ENCODE measurements around the gene KBTBD4.

The KBTBD4 gene

GRCh38 chr11:47603295-47603694 is 24.5 kb upstream of the KBTBD4 start:
- H3K4me3 ChIP-seq (ENCODE audit: low read depth, low read length) = no peak overlapping the region
- in situ Hi-C loops (cut with HindIII; ENCODE audit: low sequenced_read_pairs) = no loop called here
- no peak for DNase-seq (ENCODE audit: low read depth)
- TF ChIP-seq, protein P1, sequence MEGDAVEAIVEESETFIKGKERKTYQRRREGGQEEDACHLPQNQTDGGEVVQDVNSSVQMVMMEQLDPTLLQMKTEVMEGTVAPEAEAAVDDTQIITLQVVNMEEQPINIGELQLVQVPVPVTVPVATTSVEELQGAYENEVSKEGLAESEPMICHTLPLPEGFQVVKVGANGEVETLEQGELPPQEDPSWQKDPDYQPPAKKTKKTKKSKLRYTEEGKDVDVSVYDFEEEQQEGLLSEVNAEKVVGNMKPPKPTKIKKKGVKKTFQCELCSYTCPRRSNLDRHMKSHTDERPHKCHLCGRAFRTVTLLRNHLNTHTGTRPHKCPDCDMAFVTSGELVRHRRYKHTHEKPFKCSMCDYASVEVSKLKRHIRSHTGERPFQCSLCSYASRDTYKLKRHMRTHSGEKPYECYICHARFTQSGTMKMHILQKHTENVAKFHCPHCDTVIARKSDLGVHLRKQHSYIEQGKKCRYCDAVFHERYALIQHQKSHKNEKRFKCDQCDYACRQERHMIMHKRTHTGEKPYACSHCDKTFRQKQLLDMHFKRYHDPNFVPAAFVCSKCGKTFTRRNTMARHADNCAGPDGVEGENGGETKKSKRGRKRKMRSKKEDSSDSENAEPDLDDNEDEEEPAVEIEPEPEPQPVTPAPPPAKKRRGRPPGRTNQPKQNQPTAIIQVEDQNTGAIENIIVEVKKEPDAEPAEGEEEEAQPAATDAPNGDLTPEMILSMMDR (IDR thresholded peaks at IDR 0.05; ENCODE audit: low read depth, low read length, missing control alignments) = no peak

GRCh38 chr11:47599902-47600301 is 21.1 kb upstream of the KBTBD4 start:
- no peak overlapping the region for H3K4me3 ChIP-seq (ENCODE audit: low read depth, low read length)
- DNase-seq (ENCODE audit: low read depth) = no peak
- in situ Hi-C loops (cut with HindIII; ENCODE audit: low sequenced_read_pairs) = no loop called here
- TF ChIP-seq, protein P1 (IDR thresholded peaks at IDR 0.05; ENCODE audit: low read depth, low read length, missing control alignments) = no peak

DNA sequence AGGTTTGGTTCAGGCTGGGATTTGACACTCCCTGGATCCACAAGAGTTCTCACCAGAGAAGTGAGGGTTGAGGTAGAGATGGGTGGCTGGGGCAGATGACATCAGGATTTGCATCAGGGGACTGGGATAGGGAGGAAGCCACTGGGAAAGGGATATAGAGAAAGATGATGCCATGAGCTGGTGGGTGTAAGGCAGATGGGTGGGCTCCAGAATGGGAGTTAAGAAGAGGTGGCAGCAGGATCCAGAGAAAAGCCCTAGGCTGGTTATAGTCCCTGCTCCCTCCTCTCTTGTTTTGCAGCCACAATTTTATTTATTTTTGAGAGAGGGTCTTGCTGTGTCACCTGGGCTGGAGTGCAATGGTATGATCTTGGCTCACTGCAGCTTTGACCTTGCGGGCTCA is 17.2 kb upstream of the KBTBD4 start:
- no peak for DNase-seq (ENCODE audit: low read depth)
- in situ Hi-C loops (cut with HindIII; ENCODE audit: low sequenced_read_pairs) = no loop called here
- TF ChIP-seq, protein P1 (IDR thresholded peaks at IDR 0.05; ENCODE audit: low read depth, low read length, missing control alignments) = no peak
- H3K4me3 ChIP-seq (ENCODE audit: low read depth, low read length) = no peak overlapping the region

DNA sequence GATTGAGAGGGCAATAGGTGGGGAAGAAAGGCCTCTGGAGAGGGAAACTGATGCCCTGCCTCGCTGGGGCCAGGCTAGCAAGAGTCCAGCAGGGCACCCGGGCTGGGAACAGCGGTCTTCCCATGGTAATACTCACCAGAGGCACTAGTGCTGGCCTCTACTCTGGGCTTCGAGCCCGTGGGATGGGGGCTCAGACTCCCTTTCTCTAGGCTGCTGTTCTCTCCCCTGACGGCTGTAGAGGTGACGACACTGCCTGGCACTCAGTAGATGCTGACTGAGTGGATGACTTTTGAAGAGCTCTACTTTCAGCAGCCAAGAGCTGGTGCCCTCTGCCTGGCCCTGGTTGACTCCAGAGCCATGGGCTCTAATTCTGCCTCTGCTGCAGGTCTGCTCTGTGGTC is 16.3 kb upstream of the KBTBD4 start:
- in situ Hi-C loops (cut with HindIII; ENCODE audit: low sequenced_read_pairs) = no loop called here
- no peak for DNase-seq (ENCODE audit: low read depth)

GRCh38 chr11:47593934-47594855 is 15.4 kb upstream of the KBTBD4 start, which contains the start of gene C1QTNF4:
C1QTNF4 (minus strand) TSS chr11:47594411; CDS start chr11:47590810, 3,601 bp downstream.
- in situ Hi-C loops (cut with HindIII; ENCODE audit: low sequenced_read_pairs) = no loop called here
- TF ChIP-seq, protein P1 (IDR thresholded peaks at IDR 0.05; ENCODE audit: low read depth, low read length, missing control alignments) = no peak
- H3K4me3 ChIP-seq (ENCODE audit: low read depth, low read length) = peak within 1 kb of the TSS; percentile 37
- no peak for DNase-seq (ENCODE audit: low read depth)

More for the DNA sequence above, 16.3 kb upstream of the KBTBD4 start:
- TF ChIP-seq, protein P1 (IDR thresholded peaks at IDR 0.05; ENCODE audit: low read depth, low read length, missing control alignments) = no peak
- no peak overlapping the region for H3K4me3 ChIP-seq (ENCODE audit: low read depth, low read length)

DNA sequence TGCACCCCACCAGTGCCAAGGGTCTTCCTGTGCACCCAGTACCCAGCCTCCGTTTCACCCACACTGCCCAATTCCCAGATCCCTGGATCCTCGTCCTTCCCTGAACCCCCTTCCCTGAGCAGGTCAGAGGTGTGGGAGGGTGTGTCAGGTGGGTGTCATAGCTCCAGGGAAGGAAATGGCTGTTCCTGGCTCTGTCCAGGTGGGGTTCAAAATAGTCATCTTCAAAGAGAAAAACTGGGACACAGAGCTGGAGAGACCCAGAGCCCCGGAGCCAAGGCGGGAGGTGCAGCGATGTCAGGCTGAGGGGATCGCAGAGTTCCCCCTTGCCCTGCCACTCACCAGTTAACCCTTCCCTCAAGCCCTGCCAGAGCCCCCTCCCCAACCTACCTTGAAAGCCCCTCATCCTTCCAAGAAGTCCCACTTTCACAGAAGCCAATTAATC is 14.7 kb upstream of the KBTBD4 start:
- H3K4me3 ChIP-seq (ENCODE audit: low read depth, low read length) = peak overlapping the region; percentile 37
- in situ Hi-C loops (cut with HindIII; ENCODE audit: low sequenced_read_pairs) = no loop called here
- DNase-seq (ENCODE audit: low read depth) = no peak
- TF ChIP-seq, protein P1 (IDR thresholded peaks at IDR 0.05; ENCODE audit: low read depth, low read length, missing control alignments) = no peak

Measured in astrocyte of the cerebellum (primary cell).